Brain microvascular endothelial cell (primary cell): ENCODE results near the gene C17orf78.
"Not testable (repeated sequence)": the region's sequence is repeated elsewhere in the genome, so short reads cannot be mapped to it uniquely, and the experiment has no call there.

Experiments
- DNase-seq: peaks from one replicate; pipeline ENCODE4 v3.0.0-alpha.2; 2020
- H3K27ac ChIP-seq: fragments of 250-450 bp; sonication (Bioruptor Pico); 2 replicates; pipeline ENCODE4 v1.5.1; 2020; ENCODE audit warnings: mild to moderate bottlenecking, moderate library complexity
- H3K27me3 ChIP-seq: fragments of 250-450 bp; sonication (Bioruptor Pico); replicated peaks from 2 replicates; pipeline ENCODE4 v1.5.1; 2020; ENCODE audit warnings: mild to moderate bottlenecking
- H3K36me3 ChIP-seq: fragments of 250-450 bp; sonication (Bioruptor Pico); replicated peaks from 2 replicates; pipeline ENCODE4 v1.5.1; 2020; ENCODE audit warnings: mild to moderate bottlenecking
- H3K4me3 ChIP-seq: 2 replicates; pipeline ENCODE4 v1.5.1; 2011; ENCODE audit warnings: low read depth, mild to moderate bottlenecking, control low read depth, low read length, moderate library complexity
- in situ Hi-C: cut with HindIII; loops from 2 replicates; pipeline ENCODE4 v1.10.0; 2017; ENCODE audit warnings: low sequenced_read_pairs, low pct_ligation_motif_present
- TF ChIP-seq, protein P1 (sequence below): IDR thresholded peaks from 2 replicates; pipeline ENCODE4 v1.5.1; 2011; ENCODE audit warnings: low read depth, mild to moderate bottlenecking, moderate library complexity, low read length, control low read depth, inconsistent platforms; ENCODE audit errors: missing control alignments

Gene C17orf78

GRCh38 chr17:37392024-37392590, 16.3 kb downstream of the C17orf78 start:
- Histone ChIP-seq H3K27me3 (no peaks in the 10 kb centered on the region), H3K4me3 (no peak overlapping the region), H3K36me3 (no peaks in the 10 kb centered on the region), H3K27ac (peak overlapping the region; percentile 63)
- TF ChIP-seq, protein P1, sequence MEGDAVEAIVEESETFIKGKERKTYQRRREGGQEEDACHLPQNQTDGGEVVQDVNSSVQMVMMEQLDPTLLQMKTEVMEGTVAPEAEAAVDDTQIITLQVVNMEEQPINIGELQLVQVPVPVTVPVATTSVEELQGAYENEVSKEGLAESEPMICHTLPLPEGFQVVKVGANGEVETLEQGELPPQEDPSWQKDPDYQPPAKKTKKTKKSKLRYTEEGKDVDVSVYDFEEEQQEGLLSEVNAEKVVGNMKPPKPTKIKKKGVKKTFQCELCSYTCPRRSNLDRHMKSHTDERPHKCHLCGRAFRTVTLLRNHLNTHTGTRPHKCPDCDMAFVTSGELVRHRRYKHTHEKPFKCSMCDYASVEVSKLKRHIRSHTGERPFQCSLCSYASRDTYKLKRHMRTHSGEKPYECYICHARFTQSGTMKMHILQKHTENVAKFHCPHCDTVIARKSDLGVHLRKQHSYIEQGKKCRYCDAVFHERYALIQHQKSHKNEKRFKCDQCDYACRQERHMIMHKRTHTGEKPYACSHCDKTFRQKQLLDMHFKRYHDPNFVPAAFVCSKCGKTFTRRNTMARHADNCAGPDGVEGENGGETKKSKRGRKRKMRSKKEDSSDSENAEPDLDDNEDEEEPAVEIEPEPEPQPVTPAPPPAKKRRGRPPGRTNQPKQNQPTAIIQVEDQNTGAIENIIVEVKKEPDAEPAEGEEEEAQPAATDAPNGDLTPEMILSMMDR, result no peak
- DNase-seq, result peak; percentile 87
- in situ Hi-C loops, result no loop called here

DNA sequence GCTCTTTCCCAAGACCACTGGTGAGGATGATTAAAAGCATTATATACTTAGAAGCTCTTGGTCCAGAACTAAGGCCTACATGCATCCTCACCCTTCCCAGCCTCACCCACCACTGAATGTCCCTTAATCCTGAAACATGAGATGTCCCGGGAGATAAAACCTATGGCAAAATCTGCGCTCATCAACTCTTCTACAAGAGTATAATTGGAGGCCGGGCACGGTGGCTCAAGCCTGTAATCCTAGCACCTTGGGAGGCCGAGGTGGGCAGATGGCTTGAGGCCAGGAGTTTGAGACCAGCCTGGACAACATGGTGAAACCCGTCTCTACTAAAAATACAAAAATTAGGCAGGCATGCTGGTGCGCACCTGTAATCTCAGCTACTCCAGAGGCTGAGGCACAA, 17.6 kb downstream of the C17orf78 start:
- H3K4me3 ChIP-seq, result no peak overlapping the region
- no peak for DNase-seq
- TF ChIP-seq, protein P1, result no peak
- no peaks in the 10 kb centered on the region for H3K27me3 ChIP-seq
- H3K27ac ChIP-seq, result no peak overlapping the region
- no peaks in the 10 kb centered on the region for H3K36me3 ChIP-seq
- in situ Hi-C loops, result no loop called here

DNA sequence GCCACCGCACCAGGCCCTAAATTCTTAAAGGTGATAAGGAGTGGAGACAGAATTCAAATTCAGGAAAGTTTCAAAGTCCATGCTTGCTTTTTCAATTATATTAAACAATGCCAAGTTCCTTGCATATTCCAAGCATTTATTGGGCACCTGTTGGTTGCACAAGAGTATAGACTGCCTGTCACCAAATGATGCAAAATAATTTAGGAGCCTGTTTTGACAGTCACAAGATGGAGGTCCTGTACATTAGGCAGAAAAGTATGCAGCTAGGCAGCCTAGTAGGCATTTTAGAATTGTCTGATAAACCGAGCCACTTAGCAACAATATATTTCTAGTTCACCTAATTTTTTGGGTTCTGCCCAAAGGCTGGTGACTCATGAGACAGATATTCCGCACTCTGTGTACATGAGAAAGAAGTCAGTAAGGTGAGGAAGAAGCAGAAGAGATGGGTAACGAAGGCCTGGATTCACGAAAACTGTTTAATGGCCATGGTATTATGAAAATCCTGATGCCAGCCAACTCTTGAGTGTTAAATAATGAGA, 23.5 kb downstream of the C17orf78 start:
- H3K27ac ChIP-seq, result no peak overlapping the region
- no peak overlapping the region for H3K4me3 ChIP-seq
- H3K27me3 ChIP-seq, result no peaks in the 10 kb centered on the region
- in situ Hi-C loops, result no loop called here
- DNase-seq, result no peak
- TF ChIP-seq, protein P1, result no peak
- H3K36me3 ChIP-seq, result no peaks in the 10 kb centered on the region

DNA sequence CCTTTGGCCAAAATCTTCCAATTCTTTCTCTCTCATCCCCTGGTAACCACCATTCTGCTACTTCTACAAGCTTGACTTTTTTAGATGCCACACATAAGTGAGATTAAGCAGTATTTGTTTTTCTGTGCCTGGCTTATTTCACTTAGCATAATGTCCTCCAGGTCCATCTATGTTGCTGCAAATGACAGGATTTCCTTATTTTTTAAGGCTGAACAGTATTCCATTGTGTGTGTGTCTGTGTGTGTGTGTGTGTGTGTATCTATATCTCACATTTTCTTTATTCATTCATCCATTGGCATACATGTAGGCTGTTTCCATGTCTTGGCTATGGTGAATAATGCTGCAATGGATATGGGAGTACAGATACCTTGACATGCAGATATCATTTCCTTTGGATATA, 24.7 kb downstream of the C17orf78 start:
- in situ Hi-C loops, result no loop called here
- H3K36me3 ChIP-seq, result no peaks in the 10 kb centered on the region
- TF ChIP-seq, protein P1, result no peak
- no peak overlapping the region for H3K4me3 ChIP-seq
- no peak overlapping the region for H3K27ac ChIP-seq
- H3K27me3 ChIP-seq, result no peaks in the 10 kb centered on the region
- DNase-seq, result no peak

DNA sequence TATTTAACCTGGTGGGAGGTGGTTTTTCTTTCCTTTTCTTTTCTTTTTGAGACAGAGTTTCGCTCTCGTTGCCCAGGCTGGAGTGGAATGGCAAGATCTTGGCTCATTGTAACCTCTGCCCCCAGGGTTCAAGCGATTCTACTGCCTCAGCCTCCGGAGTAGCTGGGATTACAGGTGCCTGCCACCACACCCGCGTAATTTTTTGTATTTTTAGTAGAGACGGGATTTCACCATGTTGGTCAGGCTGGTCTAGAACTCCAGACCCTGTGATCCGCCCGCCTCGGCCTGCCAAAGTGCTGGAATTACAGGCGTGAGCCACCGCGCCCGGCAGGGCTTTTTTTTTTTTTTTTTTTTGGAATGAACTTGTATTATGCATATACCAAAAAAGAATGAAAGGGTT, 29.7 kb downstream of the C17orf78 start:
- H3K27me3 ChIP-seq, in situ Hi-C loops, DNase-seq, H3K27ac ChIP-seq, H3K36me3 ChIP-seq: not testable (repeated sequence)
- peak overlapping the region; percentile 86 for H3K4me3 ChIP-seq

DNA sequence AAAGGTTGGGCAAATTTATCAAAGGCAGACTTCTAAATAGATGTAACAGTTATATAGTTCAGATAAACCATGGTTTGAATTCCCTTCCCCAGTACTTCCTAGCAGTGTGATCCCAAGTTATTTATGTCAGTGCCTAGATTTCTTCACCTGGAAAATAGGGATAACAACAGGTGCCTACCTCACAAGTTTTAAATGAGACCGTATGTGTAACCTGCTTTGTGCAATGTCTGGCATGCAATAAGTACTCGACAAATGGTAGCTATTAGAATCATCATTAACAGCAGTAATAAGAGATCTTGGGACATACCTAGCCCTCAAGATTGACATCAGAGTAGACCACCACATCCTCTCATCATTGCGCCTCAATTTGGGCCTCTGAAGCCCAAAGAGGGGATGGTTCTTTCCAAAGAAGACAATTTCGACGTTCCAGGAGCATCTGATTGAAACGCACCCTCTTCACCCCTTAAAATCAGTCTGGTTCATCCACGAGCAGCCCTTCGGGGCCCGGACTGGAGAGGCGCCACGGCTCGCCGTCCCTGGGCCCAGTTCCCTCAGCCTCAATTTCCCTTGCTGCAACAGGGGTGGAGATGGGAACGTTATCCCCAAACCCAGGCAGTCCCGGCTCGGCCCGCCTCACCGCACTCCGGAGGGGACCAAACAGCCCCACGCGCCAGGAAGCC, 30.3 kb downstream of the C17orf78 start:
- no peaks in the 10 kb centered on the region for H3K36me3 ChIP-seq
- peak overlapping the region; percentile 86 for H3K4me3 ChIP-seq
- DNase-seq, result no peak
- in situ Hi-C loops, result no loop called here
- peak overlapping the region; percentile 82 for H3K27ac ChIP-seq
- H3K27me3 ChIP-seq, result no peaks in the 10 kb centered on the region
- TF ChIP-seq, protein P1, result no peak
